Right lobe of liver (tissue), 6 donors: ENCODE results near the gene SYTL1. TPM values are rescaled to one million over a fixed set of nuclear protein-coding genes. Genes with fewer than 3 reads are reported as not detected.

Source experiments
- ATAC-seq, 4 donors: fragments of 200-7000 bp; cut with Tn5 transposase; one replicate each; pipeline ENCODE4 v1.9.1; 2020; ENCODE audit warnings: mild to moderate bottlenecking in 4 of 4, moderate library complexity in 4 of 4
- DNase-seq, 3 donors: peaks; one replicate each; pipeline ENCODE4 v3.0.0-alpha.2; 2020
- H3K27ac ChIP-seq, 3 donors: fragments of 200-600 bp; one replicate each; pipeline ENCODE4 v1.8.0; 2022
- H3K27me3 ChIP-seq, 2 donors: fragments of 200-600 bp; one replicate each; pipeline ENCODE4 v1.8.0; 2022
- H3K36me3 ChIP-seq, 4 donors: fragments of 200-600 bp; sonication (generic) in 1 of 4; one replicate each; pipeline versions ENCODE4 v1.5.1 to v1.8.0; 2017 to 2022; ENCODE audit warnings: control low read depth in 1 of 4
- H3K4me1 ChIP-seq, 4 donors: fragments of 200-600 bp; sonication (generic) in 1 of 4; one replicate each; pipeline versions ENCODE4 v1.5.1 to v1.8.0; 2017 to 2022; ENCODE audit warnings: control low read depth in 1 of 4
- H3K4me3 ChIP-seq, 3 donors: fragments of 200-600 bp; one replicate each; pipeline ENCODE4 v1.8.0; 2022
- H3K9me3 ChIP-seq, 4 donors: fragments of 200-600 bp; sonication (generic) in 1 of 4; one replicate each; pipeline versions ENCODE4 v1.5.1 to v1.8.0; 2017 to 2022; ENCODE audit warnings: control low read depth in 1 of 4
- CTCF ChIP-seq, 4 donors: fragments of 200-600 bp in 3 of 4; fragments of 450-650 bp in 1 of 4; IDR thresholded peaks; one replicate each; pipeline versions ENCODE4 v1.5.1 to v1.8.0; 2016 to 2022; ENCODE audit warnings: antibody characterized with exemption in 4 of 4, mild to moderate bottlenecking in 2 of 4
- POLR2A ChIP-seq: fragments of 450-650 bp; IDR thresholded peaks from one replicate; pipeline ENCODE4 v1.6.1; 2017; ENCODE audit warnings: antibody characterized with exemption, mild to moderate bottlenecking
- WGBS: methylation state at CpG from one replicate; pipeline ENCODE4 v1.1.6; 2018; ENCODE audit warnings: low coverage, low lambda C conversion rate; ENCODE audit not compliant: insufficient coverage; ENCODE audit errors: missing lambda C conversion rate; 5-methylcytosine and 5-hydroxymethylcytosine counted together
- intact Hi-C, 2 donors: fragments of 100-400 bp; cut with DNase I; formaldehyde crosslinking; loops; one replicate each; pipeline versions ENCODE4 v1.11.2 to v1.14.1; 2022
- total RNA-seq, 6 experiments: library from RNA; depleted of rRNA in 2 of 6; stranded (reverse); fragments of >200 nt in 2 of 6; fragmentation: NEBNext Ultra II Directional in 3 of 6; extraction: Animal tissue kit (Norgen Biotek cat#: 25700) in 3 of 6; gene quantifications; one replicate each; pipeline versions ENCODE4 v1.1.0 to v1.2.4, GENCODE V29; 2016 to 2023
- donor health status: DM: no; HTN: yes; CAD: no.
- donor health status: DM: no; HTN: no; CAD: no.
- donor health status: DM: no; HTN: no; CAD: no.
- donor health status: DM: no; HTN: yes; CAD: no.
- donor health status: DM: no; HTN: yes; CAD: no.

SYTL1 gene
- total RNA-seq, 6 experiments from 2014 or later = 0.37 to 1.7 (median 0.80) TPM

- no peak for ATAC-seq
- no peak overlapping the region for H3K27ac ChIP-seq
- TF ChIP-seq CTCF (IDR thresholded peaks at IDR 0.05) (no peak), POLR2A (no peak)
- intact Hi-C loops = loop anchor here in 1 of 2 donors (5.0 to 10.0 kb wide), 2 partner anchors 99 to 103 kb away; no protein-coding TSS in a partner anchor
- peaks cover 0 to 54% (median 12%) of the 10 kb centered on the region in 4 donors for H3K36me3 ChIP-seq
- H3K27me3 ChIP-seq = no peaks in the 10 kb centered on the region
- H3K4me1 ChIP-seq = no peaks in the 10 kb centered on the region
- no peaks in the 10 kb centered on the region for H3K9me3 ChIP-seq
- H3K4me3 ChIP-seq = no peak overlapping the region
- DNase-seq = no peak
- no CpG with 5 or more reads among the region's 3 CpGs for WGBS
These were observed 43.9 kb upstream of the SYTL1 start for GRCh38 chr1:27297903-27298302.

DNA sequence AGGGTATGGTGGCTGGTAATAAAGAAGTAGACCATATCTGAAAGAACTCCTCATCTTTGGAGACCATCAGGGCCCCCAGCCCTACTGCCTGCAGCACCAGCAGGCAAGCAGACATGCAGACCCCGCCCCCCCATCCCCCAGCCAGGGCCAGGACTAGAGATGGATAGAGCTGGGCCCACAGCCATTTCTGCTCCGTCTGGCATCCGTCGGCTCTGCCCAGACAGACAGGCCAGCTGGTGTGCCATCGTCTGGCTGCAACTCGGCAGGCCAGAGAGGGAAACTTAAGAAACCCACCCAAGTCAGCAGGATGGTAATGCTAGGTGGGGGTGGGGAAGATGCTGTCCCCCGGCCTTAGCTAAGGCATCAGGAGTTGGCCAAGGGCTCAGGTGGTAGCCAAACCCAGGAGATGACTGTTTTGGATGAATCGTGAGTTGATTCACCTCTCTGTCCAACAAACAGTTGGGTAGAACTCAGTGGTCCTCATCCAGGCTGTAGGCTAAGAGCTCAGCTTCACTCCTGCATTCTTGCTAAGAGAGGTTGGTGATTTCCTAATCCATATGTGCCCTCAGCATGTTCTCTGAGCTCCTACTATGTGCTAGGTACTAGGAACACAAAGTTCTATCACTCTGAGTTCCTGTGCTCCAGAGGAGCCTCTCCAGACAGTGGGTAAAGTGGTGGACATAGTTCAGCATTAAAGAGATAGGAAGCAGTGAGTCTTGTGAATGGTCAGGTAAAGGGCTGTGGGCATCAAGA, 43.0 kb upstream of the SYTL1 start:
- Histone ChIP-seq H3K36me3 (peaks cover 0 to 54% (median 9%) of the 10 kb centered on the region in 4 donors), H3K27me3 (no peaks in the 10 kb centered on the region), H3K27ac (no peak overlapping the region), H3K9me3 (no peaks in the 10 kb centered on the region), H3K4me3 (no peak overlapping the region), H3K4me1 (no peaks in the 10 kb centered on the region)
- ATAC-seq (no peak), DNase-seq (no peak)
- no CpG with 5 or more reads among the region's 8 CpGs for WGBS
- intact Hi-C loops = loop anchor here in 1 of 2 donors (5.0 to 10.0 kb wide), 2 partner anchors 98 to 104 kb away; no protein-coding TSS in a partner anchor
- no peak for TF ChIP-seq POLR2A
- TF ChIP-seq CTCF (IDR thresholded peaks at IDR 0.05) = no peak

GRCh38 chr1:27299385-27300271, 42.2 kb upstream of the SYTL1 start:
- H3K36me3 ChIP-seq = peaks cover 0 to 50% (median 2%) of the 10 kb centered on the region in 4 donors

More at GRCh38 chr1:27299385-27300271, 42.2 kb upstream of the SYTL1 start:
- 67% methylated on average over 3 of the region's 14 CpGs for WGBS
- TF ChIP-seq POLR2A (no peak), CTCF (IDR thresholded peaks at IDR 0.05) (no peak)
- Histone ChIP-seq H3K9me3 (no peaks in the 10 kb centered on the region), H3K27ac (peak overlapping the region in 2 of 3 donors; percentile 21 to 43), H3K4me3 (no peak overlapping the region), H3K27me3 (no peaks in the 10 kb centered on the region), H3K4me1 (no peaks in the 10 kb centered on the region)
- intact Hi-C loops = loop anchor here (5.0 to 10.0 kb wide), 4 partner anchors 93 to 308 kb away; partner anchors contain the start of gene GPR3 (in 1 of the 2)
- DNase-seq (no peak), ATAC-seq (peak in 2 of 4 donors; percentile 5 to 7)
